Trophoblast cell (in vitro differentiated cells and primary cell): ENCODE results near the gene RFTN1.

Source experiments
- DNase-seq, 2 donors: peaks; one replicate each; pipeline ENCODE4 v3.0.0-alpha.2; 2016
- H2AFZ ChIP-seq: 2 replicates; pipeline ENCODE4 v1.6.1; 2013; ENCODE audit warnings: low read length, moderate library complexity, mild to moderate bottlenecking; ENCODE audit not compliant: insufficient read depth, poor library complexity
- H2AK5ac ChIP-seq: 2 replicates; pipeline ENCODE4 v1.6.1; 2013; ENCODE audit warnings: mild to moderate bottlenecking, low read length
- H2BK120ac ChIP-seq: 2 replicates; pipeline ENCODE4 v1.6.1; 2013; ENCODE audit warnings: low read length, mild to moderate bottlenecking, moderate library complexity; ENCODE audit not compliant: insufficient read depth, poor library complexity
- H2BK12ac ChIP-seq: 2 replicates; pipeline ENCODE4 v1.6.1; 2013; ENCODE audit warnings: mild to moderate bottlenecking, low read length, moderate library complexity
- H2BK5ac ChIP-seq: 2 replicates; pipeline ENCODE4 v1.6.1; 2013; ENCODE audit warnings: low read length, low read depth, moderate library complexity, mild to moderate bottlenecking; ENCODE audit not compliant: poor library complexity
- H3K14ac ChIP-seq: 2 replicates; pipeline ENCODE4 v1.6.1; 2013; ENCODE audit warnings: mild to moderate bottlenecking, low read length
- H3K18ac ChIP-seq: 2 replicates; pipeline ENCODE4 v1.6.1; 2013; ENCODE audit warnings: mild to moderate bottlenecking, low read length
- H3K23ac ChIP-seq: 2 replicates; pipeline ENCODE4 v1.6.1; 2013; ENCODE audit warnings: low read length
- H3K27ac ChIP-seq: 2 replicates; pipeline ENCODE4 v1.5.1; 2013; ENCODE audit warnings: low read depth, mild to moderate bottlenecking, inconsistent platforms, low read length, moderate library complexity
- H3K27me3 ChIP-seq: 2 replicates; pipeline ENCODE4 v1.6.1; 2013; ENCODE audit warnings: inconsistent platforms, mild to moderate bottlenecking, low read length, moderate library complexity; ENCODE audit not compliant: insufficient read depth
- H3K36me3 ChIP-seq, 2 experiments: 1 replicate in 1 of 2; 2 replicates in 1 of 2; pipeline ENCODE4 v1.6.1; 2013; ENCODE audit warnings: low read length in 2 of 2, mild to moderate bottlenecking in 2 of 2, moderate library complexity in 1 of 2; ENCODE audit not compliant: insufficient read depth in 2 of 2, control insufficient read depth in 1 of 2
- H3K4ac ChIP-seq: 2 replicates; pipeline ENCODE4 v1.6.1; 2013; ENCODE audit warnings: low read depth, mild to moderate bottlenecking, low read length, moderate library complexity
- H3K4me1 ChIP-seq, 2 experiments: 1 replicate in 1 of 2; 2 replicates in 1 of 2; pipeline ENCODE4 v1.6.1; 2013; ENCODE audit warnings: low read length in 2 of 2, mild to moderate bottlenecking in 2 of 2, moderate library complexity in 1 of 2; ENCODE audit not compliant: insufficient read depth in 2 of 2, control insufficient read depth in 1 of 2
- H3K4me2 ChIP-seq: 2 replicates; pipeline ENCODE4 v1.6.1; 2013; ENCODE audit warnings: inconsistent platforms, mild to moderate bottlenecking, low read length, moderate library complexity
- H3K4me3 ChIP-seq: 2 replicates; pipeline ENCODE4 v1.5.1; 2013; ENCODE audit warnings: mild to moderate bottlenecking, low read depth, low read length, inconsistent platforms
- H3K79me1 ChIP-seq: one replicate; pipeline ENCODE4 v1.6.1; 2013; ENCODE audit warnings: low read length
- H3K79me2 ChIP-seq: 2 replicates; pipeline ENCODE4 v1.6.1; 2013; ENCODE audit warnings: low read length, mild to moderate bottlenecking; ENCODE audit not compliant: control insufficient read depth, insufficient read depth, poor library complexity
- H3K9ac ChIP-seq: 2 replicates; pipeline ENCODE4 v1.6.1; 2013; ENCODE audit warnings: mild to moderate bottlenecking, low read length
- H3K9me3 ChIP-seq: 2 replicates; pipeline ENCODE4 v1.6.1; 2013; ENCODE audit warnings: low read depth, mild to moderate bottlenecking, control low read depth, inconsistent platforms, low read length; ENCODE audit not compliant: insufficient read depth
- H4K12ac ChIP-seq: 2 replicates; pipeline ENCODE4 v1.6.1; 2013; ENCODE audit warnings: low read depth, mild to moderate bottlenecking, low read length, moderate library complexity
- H4K8ac ChIP-seq: 2 replicates; pipeline ENCODE4 v1.6.1; 2013; ENCODE audit warnings: low read depth, mild to moderate bottlenecking, low read length, moderate library complexity
- H4K91ac ChIP-seq: one replicate; pipeline ENCODE4 v1.6.1; 2013; ENCODE audit warnings: low read depth, mild to moderate bottlenecking, low read length, moderate library complexity
- WGBS: extraction: QIAGEN DNeasy Blood & Tissue Kit; methylation state at CpG from one replicate; pipeline ENCODE4 v1.1.7; 2013; ENCODE audit warnings: missing lambda C conversion rate; ENCODE audit not compliant: insufficient read length, insufficient coverage; ENCODE audit errors: extremely low coverage; 5-methylcytosine and 5-hydroxymethylcytosine counted together

The RFTN1 gene

GRCh38 chr3:16471897-16472296 lies 41.6 kb downstream of the RFTN1 start:
- no CpG with 5 or more reads among the region's 3 CpGs for WGBS
- H4K8ac ChIP-seq, result no peak overlapping the region
- H2BK5ac ChIP-seq, result no peak overlapping the region
- no peaks in the 10 kb centered on the region for H3K27me3 ChIP-seq
- H3K4ac ChIP-seq, result no peak overlapping the region
- no peak overlapping the region for H2BK120ac ChIP-seq
- no peak overlapping the region for H2AFZ ChIP-seq
- H3K4me1 ChIP-seq, result no peaks in the 10 kb centered on the region
- no peak overlapping the region for H2BK12ac ChIP-seq
- no peak overlapping the region for H3K9ac ChIP-seq
- DNase-seq, result no peak
- no peak overlapping the region for H3K4me2 ChIP-seq
- H3K4me3 ChIP-seq, result no peak overlapping the region
- H3K18ac ChIP-seq, result no peak overlapping the region
- H3K14ac ChIP-seq, result no peak overlapping the region
- no peak overlapping the region for H4K12ac ChIP-seq
- no peaks in the 10 kb centered on the region for H3K79me1 ChIP-seq
- H4K91ac ChIP-seq, result no peak overlapping the region
- H3K27ac ChIP-seq, result no peak overlapping the region
- H3K79me2 ChIP-seq, result no peaks in the 10 kb centered on the region
- H3K36me3 ChIP-seq, result no peaks in the 10 kb centered on the region
- no peak overlapping the region for H3K23ac ChIP-seq
- H2AK5ac ChIP-seq, result no peak overlapping the region
- H3K9me3 ChIP-seq, result peaks cover 2% of the 10 kb centered on the region

GRCh38 chr3:16470590-16470989 lies 42.9 kb downstream of the RFTN1 start:
- Histone ChIP-seq H3K9ac (no peak overlapping the region), H3K4me1 (no peaks in the 10 kb centered on the region), H3K27ac (no peak overlapping the region), H2BK120ac (no peak overlapping the region), H3K23ac (no peak overlapping the region), H3K79me2 (no peaks in the 10 kb centered on the region), H3K79me1 (no peaks in the 10 kb centered on the region), H3K18ac (no peak overlapping the region), H2AFZ (no peak overlapping the region), H2AK5ac (no peak overlapping the region), H2BK5ac (no peak overlapping the region), H3K4ac (no peak overlapping the region), H2BK12ac (no peak overlapping the region), H3K36me3 (no peaks in the 10 kb centered on the region), H3K4me3 (no peak overlapping the region), H3K9me3 (peaks cover 2% of the 10 kb centered on the region), H4K12ac (no peak overlapping the region), H3K4me2 (no peak overlapping the region), H4K91ac (no peak overlapping the region), H3K27me3 (no peaks in the 10 kb centered on the region), H4K8ac (no peak overlapping the region), H3K14ac (no peak overlapping the region)
- WGBS, result no CpG with 5 or more reads among the region's 1 CpG
- no peak for DNase-seq

GRCh38 chr3:16468336-16469098 lies 45.0 kb downstream of the RFTN1 start:
- DNase-seq, result no peak
- H3K27ac ChIP-seq, result no peak overlapping the region
- H3K4me3 ChIP-seq, result no peak overlapping the region
- H2BK5ac ChIP-seq, result no peak overlapping the region
- no peak overlapping the region for H3K23ac ChIP-seq
- H2AFZ ChIP-seq, result no peak overlapping the region
- no peaks in the 10 kb centered on the region for H3K36me3 ChIP-seq
- H4K8ac ChIP-seq, result no peak overlapping the region
- no peak overlapping the region for H2BK120ac ChIP-seq
- no peak overlapping the region for H3K14ac ChIP-seq
- H3K9ac ChIP-seq, result no peak overlapping the region
- no peaks in the 10 kb centered on the region for H3K79me1 ChIP-seq
- no peak overlapping the region for H4K12ac ChIP-seq
- no peak overlapping the region for H3K18ac ChIP-seq
- no peak overlapping the region for H4K91ac ChIP-seq
- H3K79me2 ChIP-seq, result no peaks in the 10 kb centered on the region
- no peak overlapping the region for H3K4ac ChIP-seq
- no CpG with 5 or more reads among the region's 10 CpGs for WGBS
- H3K9me3 ChIP-seq, result peaks cover 2% of the 10 kb centered on the region
- no peaks in the 10 kb centered on the region for H3K27me3 ChIP-seq
- H3K4me1 ChIP-seq, result no peaks in the 10 kb centered on the region
- H2AK5ac ChIP-seq, result no peak overlapping the region
- no peak overlapping the region for H3K4me2 ChIP-seq
- H2BK12ac ChIP-seq, result no peak overlapping the region

- Histone ChIP-seq H3K18ac (no peak overlapping the region), H3K9ac (no peak overlapping the region), H3K27me3 (no peaks in the 10 kb centered on the region), H3K4me2 (no peak overlapping the region), H4K12ac (no peak overlapping the region), H3K23ac (no peak overlapping the region), H2BK5ac (no peak overlapping the region), H3K79me2 (no peaks in the 10 kb centered on the region), H2AFZ (no peak overlapping the region), H2BK12ac (no peak overlapping the region), H4K8ac (no peak overlapping the region), H4K91ac (no peak overlapping the region), H3K14ac (no peak overlapping the region), H2BK120ac (no peak overlapping the region), H3K4me1 (no peaks in the 10 kb centered on the region), H3K36me3 (no peaks in the 10 kb centered on the region), H3K4ac (no peak overlapping the region), H3K79me1 (no peaks in the 10 kb centered on the region), H3K9me3 (peaks cover 2% of the 10 kb centered on the region), H3K4me3 (no peak overlapping the region), H2AK5ac (no peak overlapping the region), H3K27ac (no peak overlapping the region)
- DNase-seq, result no peak
- no CpG with 5 or more reads among the region's 6 CpGs for WGBS
Measured at GRCh38 chr3:16468002-16468335, 45.5 kb downstream of the RFTN1 start.
